PC-3 (cell line): Measurements from ENCODE around the gene MYO10.

Experiments
- EZH2 ChIP-seq: fragments of 300-600 bp; sonication (generic); IDR thresholded peaks from one replicate; pipeline ENCODE4 v1.6.1; 2017; ENCODE audit warnings: antibody characterized with exemption, mild to moderate bottlenecking, low read length; ENCODE audit not compliant: unreplicated experiment
- TF ChIP-seq, protein P1 (sequence below): fragments of 300-600 bp; sonication (generic); conservative IDR thresholded peaks from 2 replicates; pipeline ENCODE4 v1.5.1; 2017; ENCODE audit warnings: antibody characterized with exemption, low read depth, mild to moderate bottlenecking, low read length

DNA sequence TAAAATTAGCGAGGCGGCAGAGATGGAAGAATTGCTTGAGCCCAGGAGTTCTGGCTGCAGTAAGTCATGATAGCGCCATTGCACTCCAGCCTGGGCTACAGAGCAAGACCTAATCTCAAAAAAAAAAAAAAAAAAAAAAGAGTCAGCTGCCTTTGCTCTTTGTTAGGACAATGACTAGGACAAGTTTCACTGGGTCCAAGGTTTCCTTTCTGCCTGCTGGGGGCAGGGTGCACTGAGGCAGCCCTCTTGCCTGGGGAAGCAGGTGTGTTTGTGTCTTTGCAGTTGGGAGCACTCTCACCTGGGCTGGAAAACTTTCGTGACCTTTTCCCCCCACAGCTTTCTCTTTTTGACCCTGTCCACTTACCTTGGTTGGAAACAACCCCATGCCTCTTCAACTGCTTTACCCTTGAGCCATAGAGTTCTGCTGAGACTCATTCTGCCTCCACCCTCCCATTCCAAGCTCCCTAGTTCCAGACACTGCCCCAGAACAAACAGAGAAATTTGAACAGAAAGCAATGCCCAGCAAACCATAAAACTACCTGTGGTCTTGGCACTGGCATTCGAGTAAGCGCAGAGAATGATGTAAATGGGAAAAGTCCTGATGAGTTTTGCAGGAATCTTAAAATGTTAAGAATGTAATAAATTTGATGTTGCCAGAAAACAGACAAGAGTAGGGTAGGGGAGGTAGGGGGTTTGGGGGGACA is 17.0 kb upstream of the MYO10 start:
- TF ChIP-seq, protein P1, sequence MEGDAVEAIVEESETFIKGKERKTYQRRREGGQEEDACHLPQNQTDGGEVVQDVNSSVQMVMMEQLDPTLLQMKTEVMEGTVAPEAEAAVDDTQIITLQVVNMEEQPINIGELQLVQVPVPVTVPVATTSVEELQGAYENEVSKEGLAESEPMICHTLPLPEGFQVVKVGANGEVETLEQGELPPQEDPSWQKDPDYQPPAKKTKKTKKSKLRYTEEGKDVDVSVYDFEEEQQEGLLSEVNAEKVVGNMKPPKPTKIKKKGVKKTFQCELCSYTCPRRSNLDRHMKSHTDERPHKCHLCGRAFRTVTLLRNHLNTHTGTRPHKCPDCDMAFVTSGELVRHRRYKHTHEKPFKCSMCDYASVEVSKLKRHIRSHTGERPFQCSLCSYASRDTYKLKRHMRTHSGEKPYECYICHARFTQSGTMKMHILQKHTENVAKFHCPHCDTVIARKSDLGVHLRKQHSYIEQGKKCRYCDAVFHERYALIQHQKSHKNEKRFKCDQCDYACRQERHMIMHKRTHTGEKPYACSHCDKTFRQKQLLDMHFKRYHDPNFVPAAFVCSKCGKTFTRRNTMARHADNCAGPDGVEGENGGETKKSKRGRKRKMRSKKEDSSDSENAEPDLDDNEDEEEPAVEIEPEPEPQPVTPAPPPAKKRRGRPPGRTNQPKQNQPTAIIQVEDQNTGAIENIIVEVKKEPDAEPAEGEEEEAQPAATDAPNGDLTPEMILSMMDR, result no peak
- TF ChIP-seq EZH2, result no peak
